Measurements from ENCODE around the gene REEP6. TPM values are rescaled to one million over a fixed set of nuclear protein-coding genes. Genes with fewer than 3 reads are reported as not detected.

Gene REEP6
- total and polyA plus RNA-seq, 11 donors = 1.9 to 6.0 (median 3.6) TPM

DNA sequence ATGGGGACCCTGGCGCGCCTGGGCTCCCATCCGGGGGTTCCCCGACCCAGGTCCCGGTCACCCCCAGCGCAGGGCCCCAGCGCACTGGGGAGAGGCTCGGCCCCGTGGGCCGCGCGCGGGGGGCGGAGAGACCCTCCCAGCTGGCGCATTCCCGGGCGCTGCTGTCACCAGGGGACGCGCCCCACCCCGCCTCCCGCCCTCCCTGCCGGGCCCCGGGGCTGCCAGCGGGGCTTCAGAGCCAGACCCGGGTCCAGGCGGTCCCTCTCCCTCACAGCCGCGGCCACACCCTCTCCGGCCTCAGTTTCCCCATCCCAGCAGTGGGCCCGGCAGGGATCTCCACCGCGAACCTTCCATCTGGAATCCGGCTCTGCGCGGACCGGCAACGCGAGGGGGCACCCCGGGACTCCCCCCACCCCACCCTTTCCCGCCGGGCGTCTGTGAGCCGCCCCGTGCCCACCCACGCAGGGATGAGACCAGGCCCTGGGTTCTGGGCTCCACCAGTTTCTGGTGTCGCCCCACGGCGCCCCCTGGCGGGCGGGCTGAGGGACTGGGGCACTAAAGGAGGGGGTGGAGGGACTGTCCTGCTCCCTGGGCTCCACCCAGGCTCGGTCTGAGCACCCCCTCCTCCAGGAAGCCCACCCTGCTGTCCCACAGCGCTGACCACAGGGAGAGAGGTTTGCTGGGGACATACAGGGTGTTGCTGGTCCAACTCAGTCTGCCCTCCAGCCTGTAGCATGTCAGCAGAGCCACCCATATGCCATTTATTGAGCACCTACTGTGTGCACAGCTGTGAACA lies 22.7 kb downstream of the REEP6 start:
- DNase-seq = peak in 3 of 5 donors; percentile 56 to 84 (median 72)
- peaks cover 0 to 6% (median 0%) of the 10 kb centered on the region in 9 donors for H3K36me3 ChIP-seq
- H3K27me3 ChIP-seq = peaks cover 0 to 35% (median 5%) of the 10 kb centered on the region in 9 donors
- peaks cover 0 to under 1% (median 0%) of the 10 kb centered on the region in 12 donors for H3K9me3 ChIP-seq
- no peak for TF ChIP-seq POLR2A (IDR thresholded peaks at IDR 0.05)
- TF ChIP-seq, protein P1, sequence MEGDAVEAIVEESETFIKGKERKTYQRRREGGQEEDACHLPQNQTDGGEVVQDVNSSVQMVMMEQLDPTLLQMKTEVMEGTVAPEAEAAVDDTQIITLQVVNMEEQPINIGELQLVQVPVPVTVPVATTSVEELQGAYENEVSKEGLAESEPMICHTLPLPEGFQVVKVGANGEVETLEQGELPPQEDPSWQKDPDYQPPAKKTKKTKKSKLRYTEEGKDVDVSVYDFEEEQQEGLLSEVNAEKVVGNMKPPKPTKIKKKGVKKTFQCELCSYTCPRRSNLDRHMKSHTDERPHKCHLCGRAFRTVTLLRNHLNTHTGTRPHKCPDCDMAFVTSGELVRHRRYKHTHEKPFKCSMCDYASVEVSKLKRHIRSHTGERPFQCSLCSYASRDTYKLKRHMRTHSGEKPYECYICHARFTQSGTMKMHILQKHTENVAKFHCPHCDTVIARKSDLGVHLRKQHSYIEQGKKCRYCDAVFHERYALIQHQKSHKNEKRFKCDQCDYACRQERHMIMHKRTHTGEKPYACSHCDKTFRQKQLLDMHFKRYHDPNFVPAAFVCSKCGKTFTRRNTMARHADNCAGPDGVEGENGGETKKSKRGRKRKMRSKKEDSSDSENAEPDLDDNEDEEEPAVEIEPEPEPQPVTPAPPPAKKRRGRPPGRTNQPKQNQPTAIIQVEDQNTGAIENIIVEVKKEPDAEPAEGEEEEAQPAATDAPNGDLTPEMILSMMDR (IDR thresholded peaks at IDR 0.05) = peak in 11 of 12 donors; percentile 37 to 64 (median 61)
- H3K4me3 ChIP-seq = peak overlapping the region; percentile 50 to 83 (median 60)
- peak; percentile 19 to 60 (median 38) for ATAC-seq
- 4 to 5% (median 4%) methylated on average over 5 to 52 of the region's 52 CpGs for WGBS, 4 donors
- peak overlapping the region; percentile 62 to 97 (median 88) for H3K27ac ChIP-seq
- intact Hi-C loops (cut with DNase I) = loop anchor here in 2 of 10 donors (5.0 to 10.0 kb wide), 2 partner anchors 66 to 239 kb away; partner anchors contain the start of gene FAM174C (in 1 of the 2)
- peaks cover 0 to 40% (median 7%) of the 10 kb centered on the region in 12 donors for H3K4me1 ChIP-seq

DNA sequence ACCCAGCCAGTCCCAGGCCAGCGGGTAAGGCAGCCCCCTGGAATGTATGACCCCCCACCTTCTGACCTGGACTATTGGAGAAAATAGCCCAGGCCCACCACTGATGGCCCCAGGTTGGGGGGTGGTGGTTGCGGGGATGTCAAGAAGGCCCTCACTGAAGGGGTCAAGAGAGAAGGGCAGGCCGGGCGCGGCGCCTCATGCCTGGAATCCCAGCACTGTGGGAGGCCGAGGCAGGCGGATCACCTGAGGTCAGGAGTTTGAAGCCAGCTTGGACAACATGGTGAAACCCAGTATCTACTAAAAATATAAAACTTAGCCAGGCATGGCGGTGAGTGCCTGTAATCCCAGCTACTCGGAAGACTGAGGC lies 23.3 kb downstream of the REEP6 start:
- DNase-seq (no peak), ATAC-seq (no peak)
- no peaks in the 10 kb centered on the region for H3K9me3 ChIP-seq
- peaks cover 0 to 6% (median 0%) of the 10 kb centered on the region in 9 donors for H3K36me3 ChIP-seq
- peaks cover 0 to 40% (median 7%) of the 10 kb centered on the region in 12 donors for H3K4me1 ChIP-seq
- peaks cover 0 to 35% (median 5%) of the 10 kb centered on the region in 9 donors for H3K27me3 ChIP-seq
- no peak overlapping the region for H3K4me3 ChIP-seq
- no peak for TF ChIP-seq POLR2A (IDR thresholded peaks at IDR 0.05)
- TF ChIP-seq, protein P1 (IDR thresholded peaks at IDR 0.05) = no peak
- WGBS, 4 donors = 63 to 76% (median 66%) methylated on average over 10 of the region's 10 CpGs
- peak overlapping the region in 3 of 12 donors; percentile 87 to 97 (median 95) for H3K27ac ChIP-seq
- intact Hi-C loops (cut with DNase I) = loop anchor here in 2 of 10 donors (5.0 to 10.0 kb wide), 2 partner anchors 67 to 239 kb away; partner anchors contain the start of gene FAM174C (in 1 of the 2)

DNA sequence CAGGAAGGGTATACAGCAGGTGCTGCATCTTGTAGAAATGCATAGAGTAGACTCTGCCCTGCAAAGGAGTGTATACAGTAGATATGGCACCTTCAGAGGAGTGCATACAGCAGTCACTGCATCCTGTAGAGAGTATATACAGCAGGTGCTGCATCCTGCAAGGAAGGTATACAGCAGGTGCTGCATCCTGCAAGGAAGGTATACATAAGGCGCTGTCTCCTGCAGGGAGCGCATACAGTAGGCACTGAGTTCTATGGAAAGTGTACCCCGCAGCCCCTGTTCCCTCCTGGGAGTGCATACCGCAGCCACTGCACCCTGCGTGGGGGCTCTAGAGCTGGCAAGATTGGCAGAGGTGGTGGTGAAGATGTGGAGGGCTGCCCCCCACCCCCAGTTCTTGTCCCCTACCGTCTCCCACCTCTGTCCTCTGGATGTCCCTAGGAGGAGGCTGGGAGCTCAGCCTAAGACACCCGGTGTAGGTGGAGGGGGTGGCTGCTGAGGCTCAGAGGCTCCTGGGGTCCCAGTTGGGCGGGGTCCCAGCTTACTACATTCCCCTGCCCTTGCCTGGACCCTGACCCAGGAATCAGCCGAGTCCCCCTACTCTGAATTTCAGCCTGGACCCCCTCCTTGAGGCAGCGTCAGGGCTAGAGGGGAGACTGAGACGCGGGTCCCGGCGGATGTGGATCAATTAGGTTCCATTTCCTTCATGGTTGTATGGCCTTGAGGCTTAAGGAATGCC lies 24.2 kb downstream of the REEP6 start:
- no peak for ATAC-seq
- Histone ChIP-seq H3K9me3 (no peaks in the 10 kb centered on the region), H3K4me3 (no peak overlapping the region), H3K4me1 (peaks cover 0 to 37% (median 7%) of the 10 kb centered on the region in 12 donors), H3K36me3 (peaks cover 0 to 5% (median 0%) of the 10 kb centered on the region in 9 donors), H3K27ac (no peak overlapping the region), H3K27me3 (peaks cover 0 to 34% (median 5%) of the 10 kb centered on the region in 9 donors)
- TF ChIP-seq, protein P1 (IDR thresholded peaks at IDR 0.05) = no peak
- no peak for TF ChIP-seq POLR2A (IDR thresholded peaks at IDR 0.05)
- intact Hi-C loops (cut with DNase I) = loop anchor here in 2 of 10 donors (5.0 to 10.0 kb wide), 3 partner anchors 68 to 240 kb away; partner anchors contain the start of gene FAM174C (in 1 of the 2)
- 65 to 75% (median 72%) methylated on average over 12 to 14 of the region's 14 CpGs for WGBS, 4 donors
- no peak for DNase-seq
